Hepatocyte (in vitro differentiated cells): ENCODE measurements around the gene MTG2. TPM values are rescaled to one million over a fixed set of nuclear protein-coding genes. Genes with fewer than 3 reads are reported as not detected.

ENCODE experiments used
- DNase-seq: peaks from one replicate; pipeline ENCODE4 v3.0.0-alpha.2; 2016; ENCODE audit warnings: low spot score
- H2AFZ ChIP-seq: fragments of 200-600 bp; sonication (generic); 2 replicates; pipeline ENCODE4 v1.6.0; 2016; ENCODE audit warnings: antibody characterized with exemption, mild to moderate bottlenecking
- H3K27ac ChIP-seq: fragments of 200-600 bp; sonication (generic); 2 replicates; pipeline ENCODE4 v1.5.1; 2016; ENCODE audit warnings: mild to moderate bottlenecking
- H3K27me3 ChIP-seq: fragments of 200-600 bp; sonication (generic); 2 replicates; pipeline ENCODE4 v1.6.1; 2016
- H3K36me3 ChIP-seq: fragments of 200-600 bp; sonication (generic); replicated peaks from 2 replicates; pipeline ENCODE4 v1.5.1; 2016; ENCODE audit warnings: low read depth; ENCODE audit not compliant: insufficient read depth
- H3K4me1 ChIP-seq: fragments of 200-600 bp; sonication (generic); 2 replicates; pipeline ENCODE4 v1.5.1; 2016; ENCODE audit warnings: mild to moderate bottlenecking, moderate library complexity; ENCODE audit not compliant: insufficient read depth
- H3K4me2 ChIP-seq: fragments of 200-600 bp; sonication (generic); 2 replicates; pipeline ENCODE4 v1.6.0; 2016
- H3K4me3 ChIP-seq: fragments of 200-600 bp; sonication (generic); 2 replicates; pipeline ENCODE4 v1.5.1; 2016; ENCODE audit warnings: mild to moderate bottlenecking
- H3K79me2 ChIP-seq: fragments of 200-600 bp; sonication (generic); 2 replicates; pipeline ENCODE4 v1.6.0; 2017; ENCODE audit warnings: mild to moderate bottlenecking
- H3K9me2 ChIP-seq: fragments of 200-600 bp; sonication (generic); replicated peaks from 2 replicates; pipeline ENCODE4 v1.6.0; 2017; ENCODE audit warnings: mild to moderate bottlenecking; ENCODE audit not compliant: insufficient read depth
- H3K9me3 ChIP-seq: fragments of 200-600 bp; sonication (generic); 2 replicates; pipeline ENCODE4 v1.5.1; 2016; ENCODE audit warnings: low read depth, mild to moderate bottlenecking
- H4K20me1 ChIP-seq: fragments of 200-600 bp; sonication (generic); 2 replicates; pipeline ENCODE4 v1.6.0; 2016; ENCODE audit warnings: mild to moderate bottlenecking; ENCODE audit not compliant: insufficient read depth, poor library complexity, severe bottlenecking
- CTCF ChIP-seq: fragments of 200-600 bp; sonication (generic); IDR thresholded peaks from 2 replicates; pipeline ENCODE4 v1.5.1; 2016; ENCODE audit warnings: antibody characterized with exemption, mild to moderate bottlenecking; ENCODE audit not compliant: poor library complexity
- EZH2 ChIP-seq: fragments of 200-600 bp; sonication (generic); IDR thresholded peaks from 2 replicates; pipeline ENCODE4 v1.6.1; 2016; ENCODE audit warnings: antibody characterized with exemption, mild to moderate bottlenecking, borderline replicate concordance
- EZH2phosphoT487 ChIP-seq: fragments of 200-600 bp; sonication (generic); IDR thresholded peaks from one replicate; pipeline ENCODE4 v1.6.1; 2018; ENCODE audit warnings: antibody characterized with exemption, mild to moderate bottlenecking, low read depth, moderate library complexity; ENCODE audit not compliant: unreplicated experiment, severe bottlenecking
- WGBS: methylation state at CpG from one replicate; pipeline ENCODE4 v1.1.6; 2016; ENCODE audit warnings: low lambda C conversion rate; ENCODE audit errors: missing lambda C conversion rate; 5-methylcytosine and 5-hydroxymethylcytosine counted together
- polyA plus RNA-seq: library from polyadenylated mRNA; unstranded; fragments of >200 nt; fragmentation: Nextera tagmentation; extraction: Ambion mirVana; gene quantifications from 2 replicates; pipeline ENCODE4 v1.2.1, GENCODE V29; 2016
- total RNA-seq: library from RNA; depleted of rRNA; stranded (reverse); fragments of >200 nt; gene quantifications from 2 replicates; pipeline ENCODE4 v1.2.3, GENCODE V29; 2014

The MTG2 gene
- total and polyA plus RNA-seq, 2 experiments from 2014 or later = 18.4 to 26.7 TPM

GRCh38 chr20:62164879-62165761, 17.7 kb upstream of the MTG2 start:
- H3K4me2 ChIP-seq = no peak overlapping the region
- no peaks in the 10 kb centered on the region for H3K36me3 ChIP-seq
- H3K27me3 ChIP-seq = no peaks in the 10 kb centered on the region
- no peaks in the 10 kb centered on the region for H3K79me2 ChIP-seq
- 97% methylated on average over 40 of the region's 41 CpGs for WGBS
- no peak overlapping the region for H3K4me3 ChIP-seq
- H3K9me2 ChIP-seq = no peaks in the 10 kb centered on the region
- no peak for DNase-seq
- no peaks in the 10 kb centered on the region for H3K4me1 ChIP-seq
- H4K20me1 ChIP-seq = no peaks in the 10 kb centered on the region
- no peak overlapping the region for H3K27ac ChIP-seq
- no peaks in the 10 kb centered on the region for H3K9me3 ChIP-seq
- TF ChIP-seq EZH2 (no peak), EZH2phosphoT487 (no peak), CTCF (no peak)
- no peak overlapping the region for H2AFZ ChIP-seq

- 93% methylated on average over 25 of the region's 25 CpGs for WGBS
Measured at GRCh38 chr20:62165762-62166399, 16.9 kb upstream of the MTG2 start.

GRCh38 chr20:62167474-62167873, 15.4 kb upstream of the MTG2 start:
- Histone ChIP-seq H3K36me3 (no peaks in the 10 kb centered on the region), H3K27ac (no peak overlapping the region), H4K20me1 (no peaks in the 10 kb centered on the region), H3K4me1 (no peaks in the 10 kb centered on the region), H3K9me2 (no peaks in the 10 kb centered on the region), H3K79me2 (no peaks in the 10 kb centered on the region), H3K9me3 (no peaks in the 10 kb centered on the region), H3K27me3 (no peaks in the 10 kb centered on the region), H3K4me3 (no peak overlapping the region), H3K4me2 (no peak overlapping the region), H2AFZ (no peak overlapping the region)
- 87% methylated on average over 6 of the region's 6 CpGs for WGBS
- no peak for DNase-seq
- TF ChIP-seq EZH2 (no peak), CTCF (no peak), EZH2phosphoT487 (no peak)

More at GRCh38 chr20:62165762-62166399, 16.9 kb upstream of the MTG2 start:
- Histone ChIP-seq H3K9me2 (no peaks in the 10 kb centered on the region), H3K4me2 (no peak overlapping the region), H3K79me2 (no peaks in the 10 kb centered on the region), H3K4me3 (no peak overlapping the region), H3K27ac (no peak overlapping the region), H4K20me1 (no peaks in the 10 kb centered on the region), H3K4me1 (no peaks in the 10 kb centered on the region), H3K9me3 (no peaks in the 10 kb centered on the region), H3K36me3 (no peaks in the 10 kb centered on the region), H3K27me3 (no peaks in the 10 kb centered on the region), H2AFZ (no peak overlapping the region)
- no peak for DNase-seq
- no peak for TF ChIP-seq EZH2phosphoT487
- no peak for TF ChIP-seq CTCF
- TF ChIP-seq EZH2 = no peak
